Tibial nerve (tissue), 4 donors: ENCODE measurements around the gene MYO7A. TPM values are rescaled to one million over a fixed set of nuclear protein-coding genes. Genes with fewer than 3 reads are reported as not detected.
A peak's percentile ranks its signal among the peaks of the same experiment; 100 is the strongest.

Source experiments
- DNase-seq, 2 donors: peaks; one replicate each; pipeline ENCODE4 v3.0.0-alpha.2; 2019; ENCODE audit warnings: low spot score in 2 of 2
- H3K27ac ChIP-seq, 4 donors: fragments of 200-600 bp; sonication (generic) in 3 of 4; one replicate each; pipeline ENCODE4 v1.5.1; 2017 to 2019; ENCODE audit warnings: mild to moderate bottlenecking in 1 of 4
- H3K27me3 ChIP-seq, 2 donors: fragments of 200-600 bp; sonication (generic) in 1 of 2; one replicate each; pipeline versions ENCODE4 v1.5.1 to v1.6.0; 2017 to 2019
- H3K36me3 ChIP-seq, 3 donors: fragments of 200-600 bp; sonication (generic); one replicate each; pipeline ENCODE4 v1.5.1; 2018 to 2019
- H3K4me1 ChIP-seq, 4 donors: fragments of 200-600 bp; sonication (generic) in 3 of 4; one replicate each; pipeline ENCODE4 v1.5.1; 2017 to 2019
- H3K4me3 ChIP-seq, 4 donors: fragments of 200-600 bp; sonication (generic) in 3 of 4; one replicate each; pipeline ENCODE4 v1.5.1; 2017 to 2019; ENCODE audit warnings: mild to moderate bottlenecking in 1 of 4, moderate library complexity in 1 of 4
- H3K9me3 ChIP-seq, 4 donors: fragments of 200-600 bp; sonication (generic) in 3 of 4; one replicate each; pipeline ENCODE4 v1.5.1; 2017 to 2019
- EP300 ChIP-seq, 2 donors: sonication (generic); formaldehyde crosslinking; IDR thresholded peaks; one replicate each; pipeline ENCODE4 v1.6.1; 2017; ENCODE audit warnings: antibody characterized with exemption in 2 of 2, mild to moderate bottlenecking in 1 of 2
- POLR2A ChIP-seq, 2 donors: fragments of 450-650 bp; IDR thresholded peaks; one replicate each; pipeline ENCODE4 v1.6.1; 2017; ENCODE audit warnings: antibody characterized with exemption in 2 of 2, mild to moderate bottlenecking in 2 of 2, moderate library complexity in 2 of 2
- WGBS, 2 donors: methylation state at CpG; one replicate each; pipeline ENCODE4 v1.1.5; 2018; 5-methylcytosine and 5-hydroxymethylcytosine counted together
- total RNA-seq, 4 donors: library from RNA; depleted of rRNA; stranded (reverse); fragments of >200 nt; gene quantifications; one replicate each; pipeline ENCODE4 v1.1.0, GENCODE V29; 2016
- TF ChIP-seq, protein P1 (sequence below), 5 experiments: fragments of 200-600 bp in 3 of 5; fragments of 450-650 bp in 2 of 5; sonication (generic) in 3 of 5; IDR thresholded peaks; one replicate each; pipeline ENCODE4 v1.5.1; 2016 to 2019; ENCODE audit warnings: antibody characterized with exemption in 5 of 5, mild to moderate bottlenecking in 3 of 5, moderate library complexity in 2 of 5

The MYO7A gene
- total RNA-seq, 4 donors from 2014 or later: 12.6 to 45.0 (median 24.4) TPM

DNA sequence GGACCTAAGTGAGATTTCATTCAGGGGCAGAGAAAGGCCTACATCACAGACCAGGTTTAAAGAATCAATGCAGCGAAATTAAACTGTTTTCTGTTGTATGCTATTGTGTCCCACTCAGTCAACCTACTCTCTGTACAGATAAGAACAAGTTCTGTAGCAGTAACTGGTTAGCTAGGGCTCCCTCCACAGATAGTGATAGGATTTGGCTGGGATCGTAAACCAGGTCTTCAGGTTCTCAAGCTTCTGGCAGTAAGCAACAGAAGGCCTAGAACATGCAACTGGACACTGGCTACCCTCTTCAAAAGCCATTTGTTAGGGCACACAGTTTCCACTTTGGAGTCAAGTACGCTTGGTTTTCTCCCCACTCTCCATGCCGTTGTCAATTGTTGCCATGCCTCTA, 104.2 kb downstream of the MYO7A start:
- Histone ChIP-seq H3K4me1 (no peaks in the 10 kb centered on the region), H3K27me3 (no peaks in the 10 kb centered on the region), H3K9me3 (no peaks in the 10 kb centered on the region), H3K4me3 (no peak overlapping the region), H3K27ac (no peak overlapping the region), H3K36me3 (no peaks in the 10 kb centered on the region)
- TF ChIP-seq, protein P1, sequence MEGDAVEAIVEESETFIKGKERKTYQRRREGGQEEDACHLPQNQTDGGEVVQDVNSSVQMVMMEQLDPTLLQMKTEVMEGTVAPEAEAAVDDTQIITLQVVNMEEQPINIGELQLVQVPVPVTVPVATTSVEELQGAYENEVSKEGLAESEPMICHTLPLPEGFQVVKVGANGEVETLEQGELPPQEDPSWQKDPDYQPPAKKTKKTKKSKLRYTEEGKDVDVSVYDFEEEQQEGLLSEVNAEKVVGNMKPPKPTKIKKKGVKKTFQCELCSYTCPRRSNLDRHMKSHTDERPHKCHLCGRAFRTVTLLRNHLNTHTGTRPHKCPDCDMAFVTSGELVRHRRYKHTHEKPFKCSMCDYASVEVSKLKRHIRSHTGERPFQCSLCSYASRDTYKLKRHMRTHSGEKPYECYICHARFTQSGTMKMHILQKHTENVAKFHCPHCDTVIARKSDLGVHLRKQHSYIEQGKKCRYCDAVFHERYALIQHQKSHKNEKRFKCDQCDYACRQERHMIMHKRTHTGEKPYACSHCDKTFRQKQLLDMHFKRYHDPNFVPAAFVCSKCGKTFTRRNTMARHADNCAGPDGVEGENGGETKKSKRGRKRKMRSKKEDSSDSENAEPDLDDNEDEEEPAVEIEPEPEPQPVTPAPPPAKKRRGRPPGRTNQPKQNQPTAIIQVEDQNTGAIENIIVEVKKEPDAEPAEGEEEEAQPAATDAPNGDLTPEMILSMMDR (IDR thresholded peaks at IDR 0.05): no peak
- TF ChIP-seq EP300 (IDR thresholded peaks at IDR 0.05): no peak
- no peak for TF ChIP-seq POLR2A (IDR thresholded peaks at IDR 0.05)
- WGBS, 2 donors: 91 to 96% methylated on average over 4 of the region's 4 CpGs
- no peak for DNase-seq

DNA sequence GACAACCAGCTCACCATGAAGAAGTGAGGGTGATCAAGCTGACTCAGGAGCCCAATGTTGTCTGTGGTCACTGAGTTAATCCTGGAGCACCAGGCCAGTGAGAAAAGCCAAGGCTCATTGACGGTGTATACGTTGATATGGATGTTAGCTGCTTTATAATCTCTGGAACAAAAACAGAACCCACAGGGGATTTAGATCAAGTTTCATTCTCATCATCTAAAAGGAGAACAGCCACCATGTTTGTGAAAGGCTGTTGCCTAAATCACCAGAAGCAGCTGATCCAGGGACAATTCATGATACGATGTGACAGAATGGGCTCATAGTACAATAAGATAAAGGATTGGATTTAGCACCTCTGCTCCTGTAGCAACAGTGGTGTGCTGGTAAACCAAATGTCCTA, 105.0 kb downstream of the MYO7A start:
- no peak for DNase-seq
- no peak overlapping the region for H3K4me3 ChIP-seq
- H3K36me3 ChIP-seq: no peaks in the 10 kb centered on the region
- WGBS, 2 donors: 82 to 96% methylated on average over 3 of the region's 3 CpGs
- H3K9me3 ChIP-seq: no peaks in the 10 kb centered on the region
- no peaks in the 10 kb centered on the region for H3K27me3 ChIP-seq
- H3K4me1 ChIP-seq: no peaks in the 10 kb centered on the region
- TF ChIP-seq POLR2A (IDR thresholded peaks at IDR 0.05) (no peak), EP300 (IDR thresholded peaks at IDR 0.05) (no peak)
- TF ChIP-seq, protein P1 (IDR thresholded peaks at IDR 0.05): no peak
- H3K27ac ChIP-seq: no peak overlapping the region

DNA sequence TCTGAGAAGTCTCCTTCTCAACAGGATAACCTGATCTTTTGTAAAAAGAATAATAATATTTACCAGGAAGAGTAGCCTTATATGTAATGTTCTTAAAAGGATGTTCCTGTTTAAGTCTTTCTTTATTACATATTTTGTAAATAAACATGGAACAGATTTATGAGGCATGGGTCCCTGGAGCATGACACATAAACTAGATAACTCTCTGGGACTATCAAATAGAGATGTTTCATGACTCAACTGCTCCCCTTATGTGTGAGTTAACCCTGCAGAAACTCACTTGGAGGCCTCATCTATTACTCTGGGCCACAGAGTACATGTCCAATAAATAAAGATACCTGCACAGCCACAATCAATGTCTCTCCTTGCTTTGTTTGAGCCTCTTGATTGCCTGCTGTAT, 108.9 kb downstream of the MYO7A start:
- Histone ChIP-seq H3K27ac (no peak overlapping the region), H3K27me3 (no peaks in the 10 kb centered on the region), H3K9me3 (peaks cover 0 to 6% (median 0%) of the 10 kb centered on the region in 4 donors), H3K36me3 (no peaks in the 10 kb centered on the region), H3K4me3 (no peak overlapping the region), H3K4me1 (no peaks in the 10 kb centered on the region)
- TF ChIP-seq EP300 (IDR thresholded peaks at IDR 0.05) (no peak), POLR2A (IDR thresholded peaks at IDR 0.05) (no peak)
- TF ChIP-seq, protein P1 (IDR thresholded peaks at IDR 0.05): no peak
- DNase-seq: no peak

DNA sequence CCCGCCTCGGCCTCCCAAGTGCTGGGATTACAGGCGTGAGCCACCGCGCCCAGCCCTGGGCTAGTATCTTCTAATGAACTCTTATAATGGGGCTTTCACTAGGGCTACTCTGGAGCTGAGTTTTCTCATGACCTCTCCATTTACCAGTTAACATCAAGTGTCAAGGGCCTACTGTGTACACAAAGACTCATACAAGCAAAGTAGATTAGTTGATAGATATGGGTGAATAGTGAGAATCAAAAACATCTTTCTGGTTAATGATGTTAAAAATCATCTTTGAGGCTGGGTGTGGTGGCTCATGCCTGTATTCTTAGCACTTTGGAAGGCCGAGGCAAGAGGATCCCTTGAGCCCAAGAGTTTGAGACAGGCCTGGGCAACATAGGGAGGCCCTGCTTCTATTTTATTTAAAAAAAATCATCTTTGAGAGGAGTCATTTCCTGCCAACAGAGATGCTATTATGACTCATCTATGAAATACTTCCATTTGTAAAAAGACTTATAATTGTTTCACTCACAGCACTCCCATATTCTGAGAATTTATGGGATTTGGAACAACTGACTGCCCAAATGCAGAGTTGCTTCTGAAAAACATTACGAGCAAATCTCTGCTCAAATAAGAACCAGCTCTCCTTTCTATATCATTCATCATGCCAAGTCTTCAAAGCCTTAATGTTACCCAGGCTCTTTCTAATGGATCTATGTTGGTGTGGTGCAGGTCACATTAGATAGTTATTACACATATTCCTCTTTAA, 116.4 kb downstream of the MYO7A start:
- Histone ChIP-seq H3K4me3 (no peak overlapping the region), H3K9me3 (peaks cover 0 to 6% (median 0%) of the 10 kb centered on the region in 4 donors), H3K27ac (peak overlapping the region in 2 of 4 donors; percentile 33 to 67), H3K36me3 (no peaks in the 10 kb centered on the region), H3K4me1 (peaks cover 0 to 8% (median 0%) of the 10 kb centered on the region in 4 donors), H3K27me3 (no peaks in the 10 kb centered on the region)
- WGBS, 2 donors: 61 to 65% methylated on average over 7 of the region's 7 CpGs
- no peak for TF ChIP-seq EP300 (IDR thresholded peaks at IDR 0.05)
- TF ChIP-seq, protein P1 (IDR thresholded peaks at IDR 0.05): no peak
- TF ChIP-seq POLR2A (IDR thresholded peaks at IDR 0.05): no peak
- no peak for DNase-seq

DNA sequence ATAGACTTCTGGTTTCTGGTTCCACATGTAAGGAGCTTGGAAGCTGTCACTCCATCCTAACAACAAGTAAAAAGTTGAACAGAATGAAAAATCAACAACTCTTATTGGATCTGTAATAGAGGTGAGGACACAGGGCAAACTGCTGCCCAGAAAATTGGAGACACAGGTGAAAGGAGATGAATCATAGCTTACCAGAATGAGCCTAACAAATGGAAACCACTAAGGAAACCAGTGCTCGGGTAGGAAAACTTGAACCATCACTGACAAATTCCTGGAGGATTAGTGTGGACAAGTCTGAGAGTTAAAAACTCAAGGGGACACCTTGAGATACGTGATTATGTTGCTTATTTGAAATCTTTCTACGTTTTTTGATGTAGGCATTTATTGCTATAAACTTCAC, 121.4 kb downstream of the MYO7A start:
- 80 to 86% methylated on average over 3 of the region's 3 CpGs for WGBS, 2 donors
- TF ChIP-seq POLR2A (IDR thresholded peaks at IDR 0.05) (no peak), EP300 (IDR thresholded peaks at IDR 0.05) (no peak)
- TF ChIP-seq, protein P1 (IDR thresholded peaks at IDR 0.05): no peak
- Histone ChIP-seq H3K9me3 (peaks cover 0 to 17% (median 2%) of the 10 kb centered on the region in 4 donors), H3K27ac (no peak overlapping the region), H3K4me3 (no peak overlapping the region), H3K4me1 (peaks cover 0 to 4% (median 0%) of the 10 kb centered on the region in 4 donors), H3K36me3 (no peaks in the 10 kb centered on the region), H3K27me3 (no peaks in the 10 kb centered on the region)
- DNase-seq: no peak
